HG02938 (cell line): ENCODE results near the gene ZBTB18.
"Not testable (repeated sequence)": the region's sequence is repeated elsewhere in the genome, so short reads cannot be mapped to it uniquely, and the experiment has no call there.

ENCODE experiments used
- ATAC-seq: cut with Tn5 transposase; IDR thresholded peaks from one replicate; pipeline ENCODE4 v1.9.1; 2021; ENCODE audit warnings: mild to moderate bottlenecking, moderate library complexity; ENCODE audit not compliant: unreplicated experiment

Gene ZBTB18

GRCh38 chr1:244050835-244051444 lies at the start of gene ZBTB18:
Gene ZBTB18, plus strand, starts transcription at chr1:244051283. Its CDS starts 149 bp downstream, at chr1:244051432.
- no peak for ATAC-seq

GRCh38 chr1:244002721-244003120 lies 48.4 kb upstream of the ZBTB18 start:
- ATAC-seq: no peak

- ATAC-seq: no peak
Measured at GRCh38 chr1:244005455-244005854, 45.6 kb upstream of the ZBTB18 start.

- no peak for ATAC-seq
Measured at GRCh38 chr1:244006381-244006901, 44.6 kb upstream of the ZBTB18 start.

- no peak for ATAC-seq
Measured at GRCh38 chr1:244006961-244007360, 44.1 kb upstream of the ZBTB18 start.

- ATAC-seq: no peak
Measured at GRCh38 chr1:244010191-244010590, 40.9 kb upstream of the ZBTB18 start.

- no peak for ATAC-seq
Measured at GRCh38 chr1:244010703-244011123, 40.4 kb upstream of the ZBTB18 start.

- no peak for ATAC-seq
Measured at GRCh38 chr1:244011271-244011670, 39.8 kb upstream of the ZBTB18 start.

GRCh38 chr1:244011786-244012185 lies 39.3 kb upstream of the ZBTB18 start:
- no peak for ATAC-seq

GRCh38 chr1:244012202-244012601 lies 38.9 kb upstream of the ZBTB18 start:
- no peak for ATAC-seq

GRCh38 chr1:244013100-244013499 lies 38.0 kb upstream of the ZBTB18 start:
- ATAC-seq: no peak

- not testable (repeated sequence) for ATAC-seq
Measured at GRCh38 chr1:244014862-244015261, 36.2 kb upstream of the ZBTB18 start.

- no peak for ATAC-seq
Measured at GRCh38 chr1:244019982-244020485, 31.0 kb upstream of the ZBTB18 start.

- no peak for ATAC-seq
Measured at GRCh38 chr1:244021427-244021826, 29.7 kb upstream of the ZBTB18 start.

GRCh38 chr1:244022311-244022710 lies 28.8 kb upstream of the ZBTB18 start:
- no peak for ATAC-seq

GRCh38 chr1:244022864-244023440 lies 28.1 kb upstream of the ZBTB18 start:
- ATAC-seq: no peak

GRCh38 chr1:244027491-244028145 lies 23.5 kb upstream of the ZBTB18 start:
- no peak for ATAC-seq

- ATAC-seq: no peak
Measured at GRCh38 chr1:244028701-244029100, 22.4 kb upstream of the ZBTB18 start.

- ATAC-seq: no peak
Measured at GRCh38 chr1:244029124-244029523, 22.0 kb upstream of the ZBTB18 start.

GRCh38 chr1:244030481-244031040 lies 20.5 kb upstream of the ZBTB18 start:
- no peak for ATAC-seq

- no peak for ATAC-seq
Measured at GRCh38 chr1:244035358-244035757, 15.7 kb upstream of the ZBTB18 start.

GRCh38 chr1:244037252-244037651 lies 13.8 kb upstream of the ZBTB18 start:
- ATAC-seq: no peak
